Measurements from ENCODE around the gene PDHA1. TPM values are rescaled to one million over a fixed set of nuclear protein-coding genes. Genes with fewer than 3 reads are reported as not detected.

Gene PDHA1
- total RNA-seq, 1 experiment from 2014 or later, result 275 TPM

DNA sequence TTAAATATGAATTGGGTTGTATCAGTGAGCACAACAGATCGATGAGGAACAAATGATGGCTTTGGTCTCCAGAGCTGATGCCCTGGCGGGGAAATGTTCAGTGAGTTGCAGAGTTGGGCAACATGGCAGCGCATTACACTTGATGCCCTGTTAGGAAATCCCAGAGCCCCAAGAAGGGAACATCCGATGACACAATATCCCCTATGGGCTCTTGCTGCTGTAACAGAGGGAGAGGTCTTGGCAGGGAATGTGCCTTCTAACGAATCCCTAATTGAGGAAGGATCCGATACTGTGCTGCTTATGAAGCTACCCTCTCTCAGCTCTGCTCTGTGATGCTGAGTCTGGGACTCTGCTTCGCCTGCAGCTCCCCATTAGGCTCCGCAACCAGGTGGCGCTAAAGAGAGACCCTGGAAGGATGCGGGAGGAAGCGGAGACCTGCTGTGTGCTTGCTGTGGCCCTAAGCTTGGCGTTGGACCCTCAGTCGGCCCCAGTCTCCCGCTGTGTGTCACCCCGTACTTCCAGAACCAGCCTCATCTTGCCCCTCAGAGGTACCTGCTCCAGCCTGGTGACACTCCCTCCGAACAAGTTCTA is 38.9 kb downstream of the PDHA1 start:
- POLR2A ChIA-PET, result no interaction called here
- Histone ChIP-seq H3K4me1 (no peaks in the 10 kb centered on the region), H3K27me3 (replicated peaks; ENCODE audit: control insufficient read depth, insufficient read depth, low read length) (no peaks in the 10 kb centered on the region), H3K36me3 (ENCODE audit: control insufficient read depth, insufficient read depth, low read length) (no peaks in the 10 kb centered on the region), H3K9me3 (no peaks in the 10 kb centered on the region), H3K4me3 (ENCODE audit: low read depth, low read length) (no peak overlapping the region)
- BruUV-seq (replicated peaks), result no TSS peak
- Mint-ChIP-seq H3K36me3 (ENCODE audit: insufficient read depth, unreplicated experiment) (no peaks in the 10 kb centered on the region), H3K4me3 (ENCODE audit: unreplicated experiment) (no peak overlapping the region), H3K9me3 (ENCODE audit: unreplicated experiment) (no peaks in the 10 kb centered on the region), H3K27ac (ENCODE audit: unreplicated experiment) (no peak overlapping the region), H3K4me1 (ENCODE audit: low read depth, unreplicated experiment) (no peaks in the 10 kb centered on the region), H3K27me3 (ENCODE audit: insufficient read depth, unreplicated experiment) (no peaks in the 10 kb centered on the region)
- TF ChIP-seq, protein P1, sequence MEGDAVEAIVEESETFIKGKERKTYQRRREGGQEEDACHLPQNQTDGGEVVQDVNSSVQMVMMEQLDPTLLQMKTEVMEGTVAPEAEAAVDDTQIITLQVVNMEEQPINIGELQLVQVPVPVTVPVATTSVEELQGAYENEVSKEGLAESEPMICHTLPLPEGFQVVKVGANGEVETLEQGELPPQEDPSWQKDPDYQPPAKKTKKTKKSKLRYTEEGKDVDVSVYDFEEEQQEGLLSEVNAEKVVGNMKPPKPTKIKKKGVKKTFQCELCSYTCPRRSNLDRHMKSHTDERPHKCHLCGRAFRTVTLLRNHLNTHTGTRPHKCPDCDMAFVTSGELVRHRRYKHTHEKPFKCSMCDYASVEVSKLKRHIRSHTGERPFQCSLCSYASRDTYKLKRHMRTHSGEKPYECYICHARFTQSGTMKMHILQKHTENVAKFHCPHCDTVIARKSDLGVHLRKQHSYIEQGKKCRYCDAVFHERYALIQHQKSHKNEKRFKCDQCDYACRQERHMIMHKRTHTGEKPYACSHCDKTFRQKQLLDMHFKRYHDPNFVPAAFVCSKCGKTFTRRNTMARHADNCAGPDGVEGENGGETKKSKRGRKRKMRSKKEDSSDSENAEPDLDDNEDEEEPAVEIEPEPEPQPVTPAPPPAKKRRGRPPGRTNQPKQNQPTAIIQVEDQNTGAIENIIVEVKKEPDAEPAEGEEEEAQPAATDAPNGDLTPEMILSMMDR (IDR thresholded peaks at IDR 0.05; ENCODE audit: insufficient read depth in 1 of 2, low read depth in 1 of 2, low read length in 1 of 2, severe bottlenecking in 1 of 2, unreplicated experiment in 1 of 2), result peak; percentile 49 to 78
- DNase-seq, result peak; percentile 54 to 66
- CTCF ChIA-PET, result interaction anchor here (1.0 to 1.6 kb wide), 5 partner anchors 61 to 153 kb away, joined by 3 to 15 read pairs (median 4); no protein-coding TSS in a partner anchor
- intact Hi-C loops (cut with micrococcal nuclease; ENCODE audit: unreplicated experiment), result loop anchor here (10.0 kb wide), 1 partner anchor 62 kb away; no protein-coding TSS in a partner anchor

DNA sequence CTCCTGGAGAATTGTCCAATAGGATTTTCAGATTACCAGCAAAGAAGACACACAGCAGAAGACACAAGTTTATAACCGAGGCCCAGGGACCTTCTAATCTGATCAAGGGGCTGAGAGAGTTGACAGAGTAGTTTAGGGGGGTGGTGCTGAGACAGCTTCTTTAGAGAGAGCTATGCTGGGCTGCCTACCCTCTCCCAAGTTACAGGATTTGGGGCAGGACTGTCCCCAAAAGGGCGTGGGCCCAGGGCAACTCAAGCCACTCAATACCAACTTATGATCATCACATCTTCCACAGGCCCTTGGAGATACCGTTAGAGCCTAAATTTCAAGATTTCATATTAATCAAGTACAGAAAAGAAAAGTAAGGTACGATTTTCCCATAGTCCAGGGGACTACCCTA is 43.0 kb downstream of the PDHA1 start:
- no peak overlapping the region for H3K4me3 Mint-ChIP-seq (ENCODE audit: unreplicated experiment)
- no peaks in the 10 kb centered on the region for H3K36me3 ChIP-seq (ENCODE audit: control insufficient read depth, insufficient read depth, low read length)
- no peaks in the 10 kb centered on the region for H3K9me3 ChIP-seq
- H3K36me3 Mint-ChIP-seq (ENCODE audit: insufficient read depth, unreplicated experiment), result no peaks in the 10 kb centered on the region
- ChIA-PET POLR2A (no interaction called here), CTCF (no interaction called here)
- intact Hi-C loops (cut with micrococcal nuclease; ENCODE audit: unreplicated experiment), result loop anchor here (10.0 kb wide), 1 partner anchor 58 kb away; no protein-coding TSS in a partner anchor
- TF ChIP-seq, protein P1 (IDR thresholded peaks at IDR 0.05; ENCODE audit: insufficient read depth in 1 of 2, low read depth in 1 of 2, low read length in 1 of 2, severe bottlenecking in 1 of 2, unreplicated experiment in 1 of 2), result no peak
- BruUV-seq (replicated peaks), result no TSS peak
- H3K4me3 ChIP-seq (ENCODE audit: low read depth, low read length), result no peak overlapping the region
- H3K4me1 ChIP-seq, result no peaks in the 10 kb centered on the region
- H3K27me3 ChIP-seq (replicated peaks; ENCODE audit: control insufficient read depth, insufficient read depth, low read length), result no peaks in the 10 kb centered on the region
- H3K9me3 Mint-ChIP-seq (ENCODE audit: unreplicated experiment), result no peaks in the 10 kb centered on the region
- H3K4me1 Mint-ChIP-seq (ENCODE audit: low read depth, unreplicated experiment), result no peaks in the 10 kb centered on the region
- no peak overlapping the region for H3K27ac Mint-ChIP-seq (ENCODE audit: unreplicated experiment)
- no peak for DNase-seq
- no peaks in the 10 kb centered on the region for H3K27me3 Mint-ChIP-seq (ENCODE audit: insufficient read depth, unreplicated experiment)

DNA sequence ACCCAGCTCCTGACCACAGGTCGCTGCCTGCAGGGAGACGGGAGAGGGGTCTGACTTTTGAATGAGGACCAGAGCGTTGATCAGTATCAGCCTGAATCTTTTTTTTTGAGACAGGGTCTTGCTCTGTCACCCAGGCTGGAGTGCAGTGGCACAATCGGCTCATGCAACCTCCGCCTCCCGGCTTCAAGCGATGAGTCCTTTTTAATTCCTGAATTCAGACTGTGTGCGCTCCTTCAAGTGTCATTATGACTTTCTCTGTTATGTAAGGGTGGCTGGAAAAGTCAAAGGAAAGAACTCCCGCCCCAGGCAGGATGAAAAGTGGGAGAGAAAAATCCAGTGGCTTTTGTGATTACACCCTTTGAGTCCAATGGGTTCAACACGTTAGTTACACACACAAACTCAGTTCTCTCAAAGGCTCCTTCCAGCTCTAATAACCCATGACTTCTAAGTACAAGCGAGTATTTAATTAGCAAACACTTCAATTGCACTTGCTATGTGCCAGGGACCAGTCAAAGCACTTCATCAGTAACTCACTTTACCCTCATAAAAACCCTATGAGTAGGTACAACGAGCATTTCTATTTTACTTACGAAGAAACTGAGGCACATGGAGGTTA is 44.4 kb downstream of the PDHA1 start:
- BruUV-seq (replicated peaks), result no TSS peak
- no peaks in the 10 kb centered on the region for H3K9me3 Mint-ChIP-seq (ENCODE audit: unreplicated experiment)
- TF ChIP-seq, protein P1 (IDR thresholded peaks at IDR 0.05; ENCODE audit: insufficient read depth in 1 of 2, low read depth in 1 of 2, low read length in 1 of 2, severe bottlenecking in 1 of 2, unreplicated experiment in 1 of 2), result no peak
- Histone ChIP-seq H3K4me3 (ENCODE audit: low read depth, low read length) (no peak overlapping the region), H3K27me3 (replicated peaks; ENCODE audit: control insufficient read depth, insufficient read depth, low read length) (no peaks in the 10 kb centered on the region), H3K9me3 (no peaks in the 10 kb centered on the region), H3K36me3 (ENCODE audit: control insufficient read depth, insufficient read depth, low read length) (no peaks in the 10 kb centered on the region), H3K4me1 (no peaks in the 10 kb centered on the region)
- no peaks in the 10 kb centered on the region for H3K4me1 Mint-ChIP-seq (ENCODE audit: low read depth, unreplicated experiment)
- no peak overlapping the region for H3K27ac Mint-ChIP-seq (ENCODE audit: unreplicated experiment)
- no peaks in the 10 kb centered on the region for H3K27me3 Mint-ChIP-seq (ENCODE audit: insufficient read depth, unreplicated experiment)
- POLR2A ChIA-PET, result no interaction called here
- DNase-seq, result no peak
- CTCF ChIA-PET, result no interaction called here
- H3K4me3 Mint-ChIP-seq (ENCODE audit: unreplicated experiment), result no peak overlapping the region
- no peaks in the 10 kb centered on the region for H3K36me3 Mint-ChIP-seq (ENCODE audit: insufficient read depth, unreplicated experiment)
- intact Hi-C loops (cut with micrococcal nuclease; ENCODE audit: unreplicated experiment), result loop anchor here (10.0 kb wide), 1 partner anchor 57 kb away; no protein-coding TSS in a partner anchor
